Activated CD8-positive, alpha-beta memory T cell treated with anti-CD3 and anti-CD28 coated beads for 1 hour (primary cell): ENCODE measurements around the gene FBXO7.
A peak's percentile ranks its signal among the peaks of the same experiment; 100 is the strongest.

ENCODE experiments used
- DNase-seq, 2 donors: peaks; one replicate each; pipeline ENCODE4 v3.0.0-alpha.2; 2020; ENCODE audit warnings: low read depth in 1 of 2; ENCODE audit errors: extremely low read depth in 1 of 2

Gene FBXO7

GRCh38 chr22:32489377-32489776 lies 14.8 kb downstream of the FBXO7 start:
- DNase-seq, result no peak

GRCh38 chr22:32490279-32490678 lies 15.7 kb downstream of the FBXO7 start:
- DNase-seq, result no peak

GRCh38 chr22:32492111-32492510 lies 17.5 kb downstream of the FBXO7 start:
- DNase-seq, result no peak

GRCh38 chr22:32493551-32493950 lies 18.9 kb downstream of the FBXO7 start:
- DNase-seq, result no peak

GRCh38 chr22:32494971-32495370 lies 20.4 kb downstream of the FBXO7 start:
- no peak for DNase-seq

GRCh38 chr22:32499666-32500065 lies 25.1 kb downstream of the FBXO7 start:
- no peak for DNase-seq

- DNase-seq, result no peak
Measured at GRCh38 chr22:32501836-32502752, 27.5 kb downstream of the FBXO7 start.

GRCh38 chr22:32509045-32509444 lies 34.4 kb downstream of the FBXO7 start:
- DNase-seq, result no peak

- DNase-seq, result no peak
Measured at GRCh38 chr22:32511274-32511673, 36.7 kb downstream of the FBXO7 start.

GRCh38 chr22:32511776-32512175 lies 37.2 kb downstream of the FBXO7 start:
- no peak for DNase-seq

- no peak for DNase-seq
Measured at GRCh38 chr22:32512267-32512982, 37.8 kb downstream of the FBXO7 start.

- DNase-seq, result no peak
Measured at GRCh38 chr22:32515084-32515483, 40.5 kb downstream of the FBXO7 start.

GRCh38 chr22:32517488-32517887 lies 42.9 kb downstream of the FBXO7 start:
- no peak for DNase-seq

- DNase-seq, result no peak
Measured at GRCh38 chr22:32517921-32518320, 43.3 kb downstream of the FBXO7 start.

- DNase-seq, result no peak
Measured at GRCh38 chr22:32518381-32518780, 43.8 kb downstream of the FBXO7 start.

- DNase-seq, result no peak
Measured at GRCh38 chr22:32518848-32519247, 44.2 kb downstream of the FBXO7 start.

GRCh38 chr22:32520612-32521011 lies 46.0 kb downstream of the FBXO7 start:
- DNase-seq, result no peak

GRCh38 chr22:32522237-32522636 lies 47.6 kb downstream of the FBXO7 start:
- no peak for DNase-seq

GRCh38 chr22:32527756-32528155 lies 53.1 kb downstream of the FBXO7 start:
- no peak for DNase-seq

- no peak for DNase-seq
Measured at GRCh38 chr22:32528316-32528715, 53.7 kb downstream of the FBXO7 start.

GRCh38 chr22:32528984-32529982 lies 54.7 kb downstream of the FBXO7 start:
- DNase-seq, result peak; percentile 3 to 41
